Measurements from ENCODE around the gene IDH3A. TPM values are rescaled to one million over a fixed set of nuclear protein-coding genes. Genes with fewer than 3 reads are reported as not detected.

IDH3A gene
- total and polyA plus RNA-seq, 2 donors (not counting 1 experiment from before 2014, with no cell fraction given): 24.9 to 65.0 TPM

DNA sequence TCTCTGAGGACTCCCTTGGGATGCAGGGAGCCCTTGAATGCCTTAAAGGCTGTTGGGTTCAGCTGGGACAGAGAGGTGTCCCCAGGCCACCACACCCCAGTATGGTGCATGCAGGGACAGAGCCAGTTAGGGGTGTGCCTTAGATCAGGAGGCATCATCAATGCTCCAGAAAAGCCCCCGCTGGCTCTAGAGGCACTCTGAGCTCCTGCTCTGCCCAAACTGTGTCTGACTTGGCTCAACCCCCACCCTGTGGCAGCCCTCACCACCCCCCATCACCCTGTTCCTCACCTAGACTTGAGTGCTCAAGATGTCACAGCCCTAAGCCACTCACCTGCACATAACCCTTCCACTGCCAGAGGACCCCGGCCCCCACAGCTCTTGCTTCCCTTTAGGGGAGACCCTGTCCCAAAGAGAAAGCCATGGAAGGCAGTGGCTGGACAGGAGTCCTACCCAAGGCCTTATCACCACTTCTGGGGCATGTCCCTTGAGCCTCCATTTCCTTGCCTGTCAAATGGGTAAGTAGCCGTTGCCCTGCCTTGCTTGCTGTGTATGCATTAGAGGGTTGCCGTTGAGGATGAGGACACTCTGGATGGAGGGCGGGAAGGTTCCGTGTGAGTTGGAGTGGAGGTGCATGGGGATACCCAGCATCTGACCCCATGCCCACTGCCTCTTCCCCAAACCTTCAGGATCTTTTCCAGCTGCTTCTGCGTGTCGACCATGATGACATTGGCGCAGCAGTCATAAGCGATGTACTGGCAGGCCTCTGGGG, 43.8 kb downstream of the IDH3A start:
- no peaks in the 10 kb centered on the region for H3K79me2 ChIP-seq (ENCODE audit: control insufficient read depth, insufficient read depth, low read length)
- no peak overlapping the region for H3K4me2 ChIP-seq (ENCODE audit: extremely low read depth, insufficient read depth, low read length)
- H2AFZ ChIP-seq (ENCODE audit: low read length): no peak overlapping the region
- H3K4me1 ChIP-seq (ENCODE audit: control insufficient read depth, extremely low read depth, insufficient read depth, low read length): no peaks in the 10 kb centered on the region
- no peak overlapping the region for H3K27ac ChIP-seq (ENCODE audit: insufficient read depth, low read length)
- no peaks in the 10 kb centered on the region for H3K36me3 ChIP-seq (ENCODE audit: control insufficient read depth, insufficient read depth, low read length)
- no peak overlapping the region for H3K9ac ChIP-seq (ENCODE audit: insufficient read depth, low read length)
- H3K9me3 ChIP-seq (ENCODE audit: control insufficient read depth, insufficient read depth, low read depth, low read length): no peaks in the 10 kb centered on the region
- no peak for DNase-seq (ENCODE audit: low read depth in 2 of 2)
- no peak for TF ChIP-seq EZH2 (IDR thresholded peaks at IDR 0.05; ENCODE audit: low read length, missing control alignments)
- TF ChIP-seq, protein P1, sequence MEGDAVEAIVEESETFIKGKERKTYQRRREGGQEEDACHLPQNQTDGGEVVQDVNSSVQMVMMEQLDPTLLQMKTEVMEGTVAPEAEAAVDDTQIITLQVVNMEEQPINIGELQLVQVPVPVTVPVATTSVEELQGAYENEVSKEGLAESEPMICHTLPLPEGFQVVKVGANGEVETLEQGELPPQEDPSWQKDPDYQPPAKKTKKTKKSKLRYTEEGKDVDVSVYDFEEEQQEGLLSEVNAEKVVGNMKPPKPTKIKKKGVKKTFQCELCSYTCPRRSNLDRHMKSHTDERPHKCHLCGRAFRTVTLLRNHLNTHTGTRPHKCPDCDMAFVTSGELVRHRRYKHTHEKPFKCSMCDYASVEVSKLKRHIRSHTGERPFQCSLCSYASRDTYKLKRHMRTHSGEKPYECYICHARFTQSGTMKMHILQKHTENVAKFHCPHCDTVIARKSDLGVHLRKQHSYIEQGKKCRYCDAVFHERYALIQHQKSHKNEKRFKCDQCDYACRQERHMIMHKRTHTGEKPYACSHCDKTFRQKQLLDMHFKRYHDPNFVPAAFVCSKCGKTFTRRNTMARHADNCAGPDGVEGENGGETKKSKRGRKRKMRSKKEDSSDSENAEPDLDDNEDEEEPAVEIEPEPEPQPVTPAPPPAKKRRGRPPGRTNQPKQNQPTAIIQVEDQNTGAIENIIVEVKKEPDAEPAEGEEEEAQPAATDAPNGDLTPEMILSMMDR (conservative IDR thresholded peaks at IDR 0.05 in 1 of 2, IDR thresholded peaks at IDR 0.05 in 1 of 2; ENCODE audit: low read depth in 1 of 2, low read length in 2 of 2): no peak
- no peak overlapping the region for H3K4me3 ChIP-seq (replicated peaks in 1 of 4; ENCODE audit: control extremely low read depth in 1 of 4, insufficient read depth in 1 of 4, low read depth in 3 of 4, low read length in 4 of 4)
- H4K20me1 ChIP-seq (ENCODE audit: control insufficient read depth, extremely low read depth, insufficient read depth, low read length): no peaks in the 10 kb centered on the region
- H3K27me3 ChIP-seq (ENCODE audit: control insufficient read depth, insufficient read depth, low read length): no peaks in the 10 kb centered on the region

DNA sequence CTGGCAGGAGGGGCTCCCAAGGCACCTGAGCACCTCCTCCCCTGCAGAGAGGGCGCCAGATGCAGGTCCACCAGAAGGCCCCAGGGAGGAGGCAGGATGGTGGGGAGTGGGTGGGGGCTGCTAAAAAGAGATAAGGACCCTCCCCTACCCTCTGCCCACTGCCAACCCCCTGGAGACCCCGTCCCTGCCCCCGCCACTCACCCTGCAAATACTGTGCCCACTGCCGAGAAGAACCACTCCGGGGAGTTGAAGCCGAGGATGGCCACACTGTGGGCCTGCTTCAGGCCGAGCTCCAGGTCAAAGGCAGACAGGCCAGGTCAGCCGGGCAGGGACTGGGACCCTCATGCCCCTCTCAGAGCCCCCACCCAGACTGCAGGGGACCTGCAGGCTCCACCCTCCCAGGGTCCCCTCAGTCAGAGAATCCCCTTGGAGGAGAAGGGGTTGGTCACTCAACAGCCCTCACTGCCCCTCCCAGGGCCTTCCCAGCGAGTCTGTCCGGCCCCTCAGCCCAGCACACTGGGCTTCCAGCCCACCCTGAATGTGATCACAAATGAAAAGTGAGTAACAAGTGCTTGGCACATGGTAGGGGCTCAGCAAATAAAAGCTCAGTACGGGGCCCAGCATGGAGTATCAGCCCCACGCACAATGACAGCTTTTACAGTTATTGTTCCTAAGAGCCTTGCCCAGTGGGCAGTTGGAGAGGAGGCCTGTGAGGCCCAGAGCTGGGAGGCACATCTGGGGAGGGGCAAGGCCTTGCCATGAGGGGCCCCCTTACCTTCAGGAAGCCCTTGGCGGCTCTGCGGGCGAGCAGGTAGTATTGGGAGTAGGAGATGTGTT, 44.8 kb downstream of the IDH3A start:
- H3K9ac ChIP-seq (ENCODE audit: insufficient read depth, low read length): no peak overlapping the region
- no peaks in the 10 kb centered on the region for H3K4me1 ChIP-seq (ENCODE audit: control insufficient read depth, extremely low read depth, insufficient read depth, low read length)
- no peak overlapping the region for H2AFZ ChIP-seq (ENCODE audit: low read length)
- TF ChIP-seq EZH2 (IDR thresholded peaks at IDR 0.05; ENCODE audit: low read length, missing control alignments): no peak
- TF ChIP-seq, protein P1 (conservative IDR thresholded peaks at IDR 0.05 in 1 of 2, IDR thresholded peaks at IDR 0.05 in 1 of 2; ENCODE audit: low read depth in 1 of 2, low read length in 2 of 2): no peak
- H3K27me3 ChIP-seq (ENCODE audit: control insufficient read depth, insufficient read depth, low read length): no peaks in the 10 kb centered on the region
- no peak overlapping the region for H3K27ac ChIP-seq (ENCODE audit: insufficient read depth, low read length)
- DNase-seq (ENCODE audit: low read depth in 2 of 2): no peak
- H3K9me3 ChIP-seq (ENCODE audit: control insufficient read depth, insufficient read depth, low read depth, low read length): no peaks in the 10 kb centered on the region
- H3K4me3 ChIP-seq (replicated peaks in 1 of 4; ENCODE audit: control extremely low read depth in 1 of 4, insufficient read depth in 1 of 4, low read depth in 3 of 4, low read length in 4 of 4): no peak overlapping the region
- no peaks in the 10 kb centered on the region for H4K20me1 ChIP-seq (ENCODE audit: control insufficient read depth, extremely low read depth, insufficient read depth, low read length)
- no peaks in the 10 kb centered on the region for H3K36me3 ChIP-seq (ENCODE audit: control insufficient read depth, insufficient read depth, low read length)
- H3K4me2 ChIP-seq (ENCODE audit: extremely low read depth, insufficient read depth, low read length): no peak overlapping the region
- no peaks in the 10 kb centered on the region for H3K79me2 ChIP-seq (ENCODE audit: control insufficient read depth, insufficient read depth, low read length)

DNA sequence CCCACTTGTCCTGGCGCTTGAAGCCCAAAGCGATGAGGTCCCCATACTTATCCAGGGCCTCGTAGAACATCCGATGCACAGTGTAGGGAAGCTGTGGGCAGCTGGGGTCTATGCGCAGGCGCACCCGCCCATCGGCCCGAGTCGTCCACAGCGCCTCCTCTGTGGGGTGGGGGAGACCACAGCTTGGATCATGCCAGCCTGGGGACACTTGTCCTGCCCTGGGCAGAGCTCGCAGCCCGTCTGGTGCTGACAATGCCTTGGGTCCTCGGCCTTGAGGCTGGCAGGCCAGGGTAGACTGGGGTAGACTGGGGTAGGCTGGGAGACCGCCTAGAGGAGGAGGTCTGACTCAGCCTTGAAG, 45.4 kb downstream of the IDH3A start:
- H3K27ac ChIP-seq (ENCODE audit: insufficient read depth, low read length): no peak overlapping the region
- H3K27me3 ChIP-seq (ENCODE audit: control insufficient read depth, insufficient read depth, low read length): no peaks in the 10 kb centered on the region
- H2AFZ ChIP-seq (ENCODE audit: low read length): no peak overlapping the region
- no peaks in the 10 kb centered on the region for H3K36me3 ChIP-seq (ENCODE audit: control insufficient read depth, insufficient read depth, low read length)
- H3K4me2 ChIP-seq (ENCODE audit: extremely low read depth, insufficient read depth, low read length): no peak overlapping the region
- DNase-seq (ENCODE audit: low read depth in 2 of 2): no peak
- no peak overlapping the region for H3K4me3 ChIP-seq (replicated peaks in 1 of 4; ENCODE audit: control extremely low read depth in 1 of 4, insufficient read depth in 1 of 4, low read depth in 3 of 4, low read length in 4 of 4)
- H3K79me2 ChIP-seq (ENCODE audit: control insufficient read depth, insufficient read depth, low read length): no peaks in the 10 kb centered on the region
- no peaks in the 10 kb centered on the region for H3K4me1 ChIP-seq (ENCODE audit: control insufficient read depth, extremely low read depth, insufficient read depth, low read length)
- TF ChIP-seq, protein P1 (conservative IDR thresholded peaks at IDR 0.05 in 1 of 2, IDR thresholded peaks at IDR 0.05 in 1 of 2; ENCODE audit: low read depth in 1 of 2, low read length in 2 of 2): no peak
- no peak for TF ChIP-seq EZH2 (IDR thresholded peaks at IDR 0.05; ENCODE audit: low read length, missing control alignments)
- no peaks in the 10 kb centered on the region for H4K20me1 ChIP-seq (ENCODE audit: control insufficient read depth, extremely low read depth, insufficient read depth, low read length)
- no peaks in the 10 kb centered on the region for H3K9me3 ChIP-seq (ENCODE audit: control insufficient read depth, insufficient read depth, low read depth, low read length)
- no peak overlapping the region for H3K9ac ChIP-seq (ENCODE audit: insufficient read depth, low read length)

All from fibroblast of lung (primary cell).